G401.6 (cell line): ENCODE measurements around the gene HOXB7.

Source experiments
- FAIRE-seq: peaks from 2 replicates; lab custom pipeline; 2012; peaks lifted over from hg19 to GRCh38; lab: Jason Lieb, UNC

HOXB7 gene

GRCh38 chr17:48579471-48579759 lies 31.4 kb downstream of the HOXB7 start:
- peak; percentile 11 for FAIRE-seq

- FAIRE-seq, result no peak
These were observed 32.0 kb downstream of the HOXB7 start for GRCh38 chr17:48578616-48579470.

GRCh38 chr17:48577946-48578615 lies 32.7 kb downstream of the HOXB7 start, which contains the start of gene HOXB4:
Gene HOXB4 (minus strand): TSS chr17:48578350. CDS start chr17:48578319, 31 bp downstream.
- peak; percentile 74 for FAIRE-seq

- peak; percentile 78 for FAIRE-seq
These were observed 33.4 kb downstream of the HOXB7 start for GRCh38 chr17:48577330-48577945.

GRCh38 chr17:48576479-48577309 lies 34.1 kb downstream of the HOXB7 start:
- FAIRE-seq, result peak; percentile 3

GRCh38 chr17:48575673-48576478 lies 34.9 kb downstream of the HOXB7 start:
- FAIRE-seq, result peak; percentile 3

- FAIRE-seq, result no peak
These were observed 35.7 kb downstream of the HOXB7 start for GRCh38 chr17:48575066-48575582.

GRCh38 chr17:48574505-48575065 lies 36.2 kb downstream of the HOXB7 start:
- FAIRE-seq, result no peak

- FAIRE-seq, result peak; percentile 55
These were observed 38.9 kb downstream of the HOXB7 start for GRCh38 chr17:48571826-48572417.

- no peak for FAIRE-seq
These were observed 39.6 kb downstream of the HOXB7 start for GRCh38 chr17:48571024-48571818.

- FAIRE-seq, result no peak
These were observed 40.3 kb downstream of the HOXB7 start for GRCh38 chr17:48570325-48571023.

GRCh38 chr17:48569674-48570324 lies 41.0 kb downstream of the HOXB7 start:
- FAIRE-seq, result no peak

- no peak for FAIRE-seq
These were observed 41.6 kb downstream of the HOXB7 start for GRCh38 chr17:48569240-48569582.

- FAIRE-seq, result no peak
These were observed 42.1 kb downstream of the HOXB7 start for GRCh38 chr17:48568499-48569239.

GRCh38 chr17:48567646-48568354 lies 43.0 kb downstream of the HOXB7 start:
- FAIRE-seq, result no peak

GRCh38 chr17:48567209-48567608 lies 43.6 kb downstream of the HOXB7 start:
- no peak for FAIRE-seq

- no peak for FAIRE-seq
These were observed 44.1 kb downstream of the HOXB7 start for GRCh38 chr17:48566717-48567116.
